Activated T-helper 1 cell treated with anti-CD3 and anti-CD28 coated beads, Interleukin-12 subunit alpha, Interleukin-12 subunit beta, Interleukin-2, Interleukin-4 antibody, amounts not matched to agents 30 ng/mL and 10 ng/mL and 1 ng/mL, durations not matched to agents 14 hours and 24 hours and 36 hours (primary cell): ENCODE results near the gene CHKA. TPM values are rescaled to one million over a fixed set of nuclear protein-coding genes. Genes with fewer than 3 reads are reported as not detected.
A peak's percentile ranks its signal among the peaks of the same experiment; 100 is the strongest.

Experiments used
- DNase-seq: peaks from one replicate; pipeline ENCODE4 v3.0.0; 2021; ENCODE audit warnings: low spot score
- H3K27ac Mint-ChIP-seq: one replicate; pipeline ENCODE4 v1.8.0; 2021; ENCODE audit warnings: mild to moderate bottlenecking, mixed read lengths
- H3K27me3 Mint-ChIP-seq: one replicate; pipeline ENCODE4 v1.8.0; 2022; ENCODE audit warnings: mild to moderate bottlenecking, moderate library complexity, mixed read lengths; ENCODE audit not compliant: insufficient read depth
- H3K36me3 Mint-ChIP-seq: one replicate; pipeline ENCODE4 v1.8.0; 2021; ENCODE audit warnings: low read depth, mixed read lengths
- H3K4me1 Mint-ChIP-seq: one replicate; pipeline ENCODE4 v1.8.0; 2021; ENCODE audit warnings: low read depth, mixed read lengths
- H3K4me3 Mint-ChIP-seq: one replicate; pipeline ENCODE4 v1.8.0; 2021; ENCODE audit warnings: mild to moderate bottlenecking, moderate library complexity, mixed read lengths
- H3K9me3 Mint-ChIP-seq: one replicate; pipeline ENCODE4 v1.8.0; 2021; ENCODE audit warnings: mixed read lengths
- intact Hi-C: fragments of 100-400 bp; cut with micrococcal nuclease; formaldehyde crosslinking; loops from one replicate; pipeline ENCODE4 v1.15.1; 2024
- total RNA-seq: library from RNA; stranded (reverse); gene quantifications from 2 replicates; pipeline ENCODE4 v1.2.3, GENCODE V29; 2022

Gene CHKA
- 13.2 and 13.7 TPM in 2 replicates for total RNA-seq

GRCh38 chr11:68121067-68121899 lies at the start of gene CHKA:
Gene CHKA, minus strand, starts transcription at chr11:68121388. Its CDS starts 211 bp downstream, at chr11:68121177.
- H3K27me3 Mint-ChIP-seq = peaks cover 16% of the 10 kb centered on the region
- H3K4me1 Mint-ChIP-seq = peaks cover 5% of the 10 kb centered on the region
- no peaks in the 10 kb centered on the region for H3K9me3 Mint-ChIP-seq
- H3K36me3 Mint-ChIP-seq = peaks cover 2% of the 10 kb centered on the region
- peak within 1 kb of the TSS; percentile 87 for H3K27ac Mint-ChIP-seq
- H3K4me3 Mint-ChIP-seq = peak within 1 kb of the TSS; percentile 88
- intact Hi-C loops = loop anchor here (1.0 to 5.0 kb wide), 7 partner anchors 22 to 714 kb away; partner anchors contain the start of genes NDUFS8 and TCIRG1
- DNase-seq = peak; percentile 85

GRCh38 chr11:68169442-68169841 lies 48.3 kb upstream of the CHKA start:
- Mint-ChIP-seq H3K9me3 (no peaks in the 10 kb centered on the region), H3K27ac (no peak overlapping the region), H3K36me3 (peaks cover 32% of the 10 kb centered on the region), H3K27me3 (no peaks in the 10 kb centered on the region), H3K4me1 (no peaks in the 10 kb centered on the region), H3K4me3 (no peak overlapping the region)
- intact Hi-C loops = no loop called here
- no peak for DNase-seq

GRCh38 chr11:68168694-68169093 lies 47.5 kb upstream of the CHKA start:
- intact Hi-C loops = no loop called here
- no peaks in the 10 kb centered on the region for H3K27me3 Mint-ChIP-seq

GRCh38 chr11:68167474-68167873 lies 46.3 kb upstream of the CHKA start:
- Mint-ChIP-seq H3K36me3 (peaks cover 23% of the 10 kb centered on the region), H3K4me3 (no peak overlapping the region), H3K9me3 (no peaks in the 10 kb centered on the region), H3K4me1 (no peaks in the 10 kb centered on the region), H3K27me3 (no peaks in the 10 kb centered on the region), H3K27ac (no peak overlapping the region)
- intact Hi-C loops = no loop called here
- DNase-seq = no peak

More at GRCh38 chr11:68168694-68169093, 47.5 kb upstream of the CHKA start:
- Mint-ChIP-seq H3K36me3 (peaks cover 24% of the 10 kb centered on the region), H3K4me3 (no peak overlapping the region), H3K27ac (no peak overlapping the region), H3K4me1 (no peaks in the 10 kb centered on the region), H3K9me3 (no peaks in the 10 kb centered on the region)
- DNase-seq = no peak

GRCh38 chr11:68166969-68167368 lies 45.8 kb upstream of the CHKA start:
- intact Hi-C loops = no loop called here
- no peak overlapping the region for H3K4me3 Mint-ChIP-seq
- H3K27me3 Mint-ChIP-seq = no peaks in the 10 kb centered on the region
- no peak for DNase-seq
- H3K27ac Mint-ChIP-seq = no peak overlapping the region
- no peaks in the 10 kb centered on the region for H3K9me3 Mint-ChIP-seq
- peaks cover 23% of the 10 kb centered on the region for H3K36me3 Mint-ChIP-seq
- no peaks in the 10 kb centered on the region for H3K4me1 Mint-ChIP-seq

GRCh38 chr11:68165601-68166000 lies 44.4 kb upstream of the CHKA start:
- Mint-ChIP-seq H3K4me3 (no peak overlapping the region), H3K36me3 (peaks cover 27% of the 10 kb centered on the region), H3K9me3 (no peaks in the 10 kb centered on the region), H3K27me3 (no peaks in the 10 kb centered on the region), H3K27ac (no peak overlapping the region), H3K4me1 (no peaks in the 10 kb centered on the region)
- intact Hi-C loops = no loop called here
- DNase-seq = no peak

- H3K4me3 Mint-ChIP-seq = no peak overlapping the region
- no peaks in the 10 kb centered on the region for H3K27me3 Mint-ChIP-seq
- no peak for DNase-seq
- H3K9me3 Mint-ChIP-seq = no peaks in the 10 kb centered on the region
- no peak overlapping the region for H3K27ac Mint-ChIP-seq
- peaks cover 20% of the 10 kb centered on the region for H3K36me3 Mint-ChIP-seq
- no peaks in the 10 kb centered on the region for H3K4me1 Mint-ChIP-seq
- intact Hi-C loops = no loop called here
Measured at GRCh38 chr11:68164437-68164836, 43.2 kb upstream of the CHKA start.

- H3K4me1 Mint-ChIP-seq = no peaks in the 10 kb centered on the region
Measured at GRCh38 chr11:68163691-68164090, 42.5 kb upstream of the CHKA start.

GRCh38 chr11:68160100-68160695 lies 39.0 kb upstream of the CHKA start:
- intact Hi-C loops = no loop called here
- no peak overlapping the region for H3K4me3 Mint-ChIP-seq
- no peaks in the 10 kb centered on the region for H3K4me1 Mint-ChIP-seq
- H3K27me3 Mint-ChIP-seq = no peaks in the 10 kb centered on the region
- peaks cover 22% of the 10 kb centered on the region for H3K36me3 Mint-ChIP-seq
- no peak for DNase-seq
- H3K27ac Mint-ChIP-seq = no peak overlapping the region
- H3K9me3 Mint-ChIP-seq = no peaks in the 10 kb centered on the region

More at GRCh38 chr11:68163691-68164090, 42.5 kb upstream of the CHKA start:
- peaks cover 18% of the 10 kb centered on the region for H3K36me3 Mint-ChIP-seq
- intact Hi-C loops = no loop called here
- H3K4me3 Mint-ChIP-seq = no peak overlapping the region
- no peaks in the 10 kb centered on the region for H3K9me3 Mint-ChIP-seq
- H3K27me3 Mint-ChIP-seq = no peaks in the 10 kb centered on the region
- H3K27ac Mint-ChIP-seq = no peak overlapping the region
- no peak for DNase-seq

- no peak overlapping the region for H3K4me3 Mint-ChIP-seq
- DNase-seq = no peak
- peaks cover 22% of the 10 kb centered on the region for H3K36me3 Mint-ChIP-seq
- intact Hi-C loops = no loop called here
- H3K4me1 Mint-ChIP-seq = no peaks in the 10 kb centered on the region
- H3K9me3 Mint-ChIP-seq = no peaks in the 10 kb centered on the region
- H3K27me3 Mint-ChIP-seq = no peaks in the 10 kb centered on the region
- H3K27ac Mint-ChIP-seq = no peak overlapping the region
Measured at GRCh38 chr11:68159665-68160064, 38.5 kb upstream of the CHKA start.

GRCh38 chr11:68159161-68159560 lies 38.0 kb upstream of the CHKA start:
- peaks cover 22% of the 10 kb centered on the region for H3K36me3 Mint-ChIP-seq
- no peak for DNase-seq
- no peaks in the 10 kb centered on the region for H3K9me3 Mint-ChIP-seq
- intact Hi-C loops = no loop called here
- H3K27ac Mint-ChIP-seq = no peak overlapping the region
- H3K27me3 Mint-ChIP-seq = no peaks in the 10 kb centered on the region
- H3K4me3 Mint-ChIP-seq = no peak overlapping the region
- no peaks in the 10 kb centered on the region for H3K4me1 Mint-ChIP-seq

GRCh38 chr11:68158580-68158979 lies 37.4 kb upstream of the CHKA start:
- H3K9me3 Mint-ChIP-seq = no peaks in the 10 kb centered on the region

GRCh38 chr11:68153742-68154141 lies 32.6 kb upstream of the CHKA start:
- no peaks in the 10 kb centered on the region for H3K9me3 Mint-ChIP-seq
- no peaks in the 10 kb centered on the region for H3K4me1 Mint-ChIP-seq
- H3K27me3 Mint-ChIP-seq = peaks cover 3% of the 10 kb centered on the region
- H3K27ac Mint-ChIP-seq = no peak overlapping the region
- peaks cover 15% of the 10 kb centered on the region for H3K36me3 Mint-ChIP-seq
- intact Hi-C loops = no loop called here
- DNase-seq = no peak
- H3K4me3 Mint-ChIP-seq = no peak overlapping the region

More at GRCh38 chr11:68158580-68158979, 37.4 kb upstream of the CHKA start:
- no peak overlapping the region for H3K27ac Mint-ChIP-seq
- peaks cover 22% of the 10 kb centered on the region for H3K36me3 Mint-ChIP-seq
- no peak for DNase-seq
- no peaks in the 10 kb centered on the region for H3K4me1 Mint-ChIP-seq
- no peaks in the 10 kb centered on the region for H3K27me3 Mint-ChIP-seq
- intact Hi-C loops = no loop called here
- no peak overlapping the region for H3K4me3 Mint-ChIP-seq
